Effector memory CD4-positive, alpha-beta T cell (primary cell): ENCODE measurements around the gene UBA3.

Experiments
- DNase-seq, 3 donors: peaks; one replicate each; pipeline ENCODE4 v3.0.0-alpha.2; 2020
- H3K27ac ChIP-seq: 2 replicates; pipeline ENCODE4 v1.7.0; 2013; ENCODE audit warnings: mild to moderate bottlenecking, low read length, moderate library complexity; ENCODE audit not compliant: insufficient read depth, poor library complexity, severe bottlenecking
- H3K27me3 ChIP-seq: replicated peaks from 2 replicates; pipeline ENCODE4 v1.7.0; 2013; ENCODE audit warnings: mild to moderate bottlenecking, low read length; ENCODE audit not compliant: insufficient read depth, control insufficient read depth, poor library complexity, severe bottlenecking
- H3K36me3 ChIP-seq: 2 replicates; pipeline ENCODE4 v1.7.0; 2013; ENCODE audit warnings: mild to moderate bottlenecking, low read length, moderate library complexity; ENCODE audit not compliant: control insufficient read depth, insufficient read depth
- H3K4me1 ChIP-seq: 2 replicates; pipeline ENCODE4 v1.7.0; 2013; ENCODE audit warnings: low read length, mild to moderate bottlenecking; ENCODE audit not compliant: control insufficient read depth, insufficient read depth, poor library complexity, severe bottlenecking
- H3K4me3 ChIP-seq: 2 replicates; pipeline ENCODE4 v1.7.0; 2013; ENCODE audit warnings: low read length, low read depth, mild to moderate bottlenecking; ENCODE audit not compliant: insufficient read depth, poor library complexity, severe bottlenecking
- H3K9me3 ChIP-seq: 2 replicates; pipeline ENCODE4 v1.7.0; 2013; ENCODE audit warnings: mild to moderate bottlenecking, low read length, moderate library complexity; ENCODE audit not compliant: control insufficient read depth

The UBA3 gene

GRCh38 chr3:69079269-69080159 is 651 bp downstream of the UBA3 start:
- H3K36me3 ChIP-seq, result peaks cover 7% of the 10 kb centered on the region
- H3K4me3 ChIP-seq, result peak overlapping the region; percentile 93
- DNase-seq, result no peak
- no peaks in the 10 kb centered on the region for H3K9me3 ChIP-seq
- peak overlapping the region; percentile 76 for H3K27ac ChIP-seq
- no peaks in the 10 kb centered on the region for H3K27me3 ChIP-seq
- peaks cover 35% of the 10 kb centered on the region for H3K4me1 ChIP-seq

GRCh38 chr3:69072928-69073327 is 7.2 kb downstream of the UBA3 start:
- Histone ChIP-seq H3K4me1 (no peaks in the 10 kb centered on the region), H3K36me3 (peaks cover 11% of the 10 kb centered on the region), H3K4me3 (no peak overlapping the region), H3K9me3 (no peaks in the 10 kb centered on the region), H3K27ac (no peak overlapping the region), H3K27me3 (no peaks in the 10 kb centered on the region)
- no peak for DNase-seq

DNA sequence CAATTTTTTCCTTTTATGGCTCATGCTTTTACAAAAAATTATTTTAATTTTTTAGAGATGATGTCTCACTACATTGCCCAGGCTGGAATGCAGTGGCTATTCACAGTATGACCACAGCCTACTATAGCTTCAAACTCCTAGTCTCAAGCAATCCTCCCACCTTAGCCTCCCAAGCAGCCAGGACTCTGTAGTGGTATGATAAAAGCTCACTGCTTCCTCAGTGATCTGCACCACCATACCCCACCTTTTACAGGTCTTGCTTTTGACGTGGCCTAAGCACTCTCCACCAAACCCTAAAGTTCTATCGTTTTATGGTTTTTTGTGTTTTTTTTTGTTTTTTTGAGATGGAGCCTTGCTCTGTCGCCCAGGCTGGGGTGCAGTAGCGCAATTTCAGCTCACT is 14.0 kb downstream of the UBA3 start:
- peak overlapping the region; percentile 43 for H3K27ac ChIP-seq
- H3K36me3 ChIP-seq, result peaks cover 11% of the 10 kb centered on the region
- H3K27me3 ChIP-seq, result no peaks in the 10 kb centered on the region
- no peaks in the 10 kb centered on the region for H3K9me3 ChIP-seq
- H3K4me3 ChIP-seq, result no peak overlapping the region
- peaks cover 20% of the 10 kb centered on the region for H3K4me1 ChIP-seq
- DNase-seq, result no peak

- no peaks in the 10 kb centered on the region for H3K9me3 ChIP-seq
- H3K27me3 ChIP-seq, result no peaks in the 10 kb centered on the region
- H3K27ac ChIP-seq, result peak overlapping the region; percentile 43
- no peak overlapping the region for H3K4me3 ChIP-seq
- H3K36me3 ChIP-seq, result peaks cover 18% of the 10 kb centered on the region
- DNase-seq, result no peak
- peaks cover 20% of the 10 kb centered on the region for H3K4me1 ChIP-seq
Observed at GRCh38 chr3:69065318-69065964, 14.7 kb downstream of the UBA3 start.

- peaks cover 27% of the 10 kb centered on the region for H3K4me1 ChIP-seq
- H3K27me3 ChIP-seq, result no peaks in the 10 kb centered on the region
- no peaks in the 10 kb centered on the region for H3K9me3 ChIP-seq
- no peak for DNase-seq
- H3K4me3 ChIP-seq, result no peak overlapping the region
- H3K36me3 ChIP-seq, result peaks cover 23% of the 10 kb centered on the region
- peak overlapping the region; percentile 42 for H3K27ac ChIP-seq
Observed at GRCh38 chr3:69063636-69064035, 16.5 kb downstream of the UBA3 start.

DNA sequence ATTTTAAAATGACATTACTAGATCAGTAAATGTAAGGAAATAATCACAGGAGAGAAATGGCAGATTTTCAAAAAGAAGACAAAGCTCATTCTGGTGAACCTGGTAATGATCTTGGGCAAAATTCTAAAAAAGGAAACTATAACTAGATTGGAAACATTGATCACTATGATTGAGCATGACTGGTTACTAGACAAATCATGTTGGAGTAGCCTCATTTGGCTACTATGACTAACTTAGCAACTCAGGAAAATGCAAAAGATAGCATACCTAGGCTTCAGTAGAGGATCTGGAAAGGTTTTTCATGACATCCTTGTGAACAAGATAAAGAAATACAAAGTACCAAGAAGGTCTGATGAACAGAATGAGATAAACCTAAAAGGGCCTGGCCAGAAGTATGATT is 20.5 kb downstream of the UBA3 start:
- H3K4me3 ChIP-seq, result no peak overlapping the region
- H3K36me3 ChIP-seq, result peaks cover 30% of the 10 kb centered on the region
- no peak for DNase-seq
- H3K27ac ChIP-seq, result peak overlapping the region; percentile 64
- H3K9me3 ChIP-seq, result no peaks in the 10 kb centered on the region
- no peaks in the 10 kb centered on the region for H3K27me3 ChIP-seq
- peaks cover 18% of the 10 kb centered on the region for H3K4me1 ChIP-seq

DNA sequence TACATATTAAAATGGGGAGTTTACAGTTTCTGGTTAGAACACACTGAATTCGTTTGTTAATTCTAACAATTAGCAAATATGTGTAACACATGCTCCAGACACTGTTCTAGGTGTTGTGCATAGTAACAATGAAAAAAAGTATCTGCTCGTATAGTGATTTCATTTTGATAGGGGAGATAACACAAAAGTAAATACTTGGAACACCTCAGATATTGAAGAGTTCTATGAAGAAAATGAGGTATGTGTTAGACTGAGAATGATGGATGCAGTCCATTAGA is 21.3 kb downstream of the UBA3 start:
- H3K27ac ChIP-seq, result peak overlapping the region; percentile 64
- H3K4me1 ChIP-seq, result peaks cover 12% of the 10 kb centered on the region
- peaks cover 30% of the 10 kb centered on the region for H3K36me3 ChIP-seq
- DNase-seq, result no peak
- H3K4me3 ChIP-seq, result no peak overlapping the region
- no peaks in the 10 kb centered on the region for H3K9me3 ChIP-seq
- no peaks in the 10 kb centered on the region for H3K27me3 ChIP-seq

DNA sequence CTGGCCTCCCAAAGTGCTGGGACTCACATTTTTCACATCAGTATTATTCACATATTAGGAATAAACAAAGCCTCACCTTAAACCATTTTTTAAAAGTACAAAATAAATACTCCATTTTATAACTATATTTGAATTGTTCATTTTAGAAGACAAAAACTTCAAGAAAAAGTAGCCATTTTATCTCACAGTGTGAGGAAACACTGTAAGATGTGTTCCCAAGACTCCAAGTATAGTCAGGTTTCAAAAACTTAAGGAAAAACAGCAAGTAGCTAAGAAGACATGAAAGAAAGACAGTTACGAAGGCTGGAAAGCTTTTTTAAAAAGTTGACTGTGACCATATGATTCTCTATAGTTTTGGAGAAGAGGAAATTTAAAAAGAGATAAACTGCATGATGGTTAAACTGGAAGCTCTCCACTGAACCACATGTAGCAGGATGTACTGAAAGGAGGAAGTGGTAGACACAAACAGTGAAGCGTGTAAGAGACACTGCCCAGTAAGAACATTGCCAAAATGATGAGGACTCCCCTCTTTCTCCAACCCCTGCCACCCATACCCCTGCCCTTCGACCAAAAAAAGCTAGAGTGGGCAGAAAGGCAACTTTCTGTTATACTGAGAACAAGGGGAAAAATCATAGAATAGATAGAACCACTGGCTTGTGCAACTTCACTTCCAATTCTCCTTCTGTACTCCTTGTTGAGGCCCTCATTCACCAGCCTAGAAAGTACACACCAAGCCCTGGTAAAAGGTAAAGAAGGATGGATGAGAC is 21.8 kb downstream of the UBA3 start:
- H3K27me3 ChIP-seq, result no peaks in the 10 kb centered on the region
- no peak for DNase-seq
- H3K4me3 ChIP-seq, result no peak overlapping the region
- H3K36me3 ChIP-seq, result peaks cover 30% of the 10 kb centered on the region
- peak overlapping the region; percentile 64 for H3K27ac ChIP-seq
- peaks cover 10% of the 10 kb centered on the region for H3K4me1 ChIP-seq
- no peaks in the 10 kb centered on the region for H3K9me3 ChIP-seq

DNA sequence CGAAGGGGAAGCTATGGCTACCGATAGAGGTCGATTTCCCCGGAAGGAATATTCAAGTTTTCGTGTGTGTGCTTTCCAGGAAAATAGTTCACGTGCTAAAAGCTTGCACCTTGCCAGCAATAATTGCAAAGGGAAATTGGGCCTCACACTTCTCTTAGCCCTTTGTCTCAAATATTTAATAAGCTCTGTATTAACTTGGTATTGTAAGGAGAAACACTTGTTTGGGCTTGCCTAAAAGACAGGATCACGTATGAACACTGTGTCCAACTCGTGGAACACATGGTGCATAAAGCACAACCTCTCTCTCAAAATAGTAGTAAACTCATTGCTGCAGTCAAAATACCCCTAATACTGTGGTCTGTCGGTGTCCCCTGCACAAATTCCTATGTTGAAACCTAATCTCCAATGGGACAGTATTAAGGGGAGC is 27.7 kb downstream of the UBA3 start:
- peaks cover 13% of the 10 kb centered on the region for H3K36me3 ChIP-seq
- peaks cover 16% of the 10 kb centered on the region for H3K4me1 ChIP-seq
- H3K27me3 ChIP-seq, result no peaks in the 10 kb centered on the region
- H3K27ac ChIP-seq, result peak overlapping the region; percentile 96
- H3K4me3 ChIP-seq, result peak overlapping the region; percentile 96
- H3K9me3 ChIP-seq, result no peaks in the 10 kb centered on the region
- no peak for DNase-seq
